OCI-LY1 (cell line): Measurements from ENCODE around the gene SPOCK1.

Experiments used
- H2AFZ ChIP-seq: fragments of 200-600 bp; sonication (generic), shearing (Covaris generic); 2 replicates; pipeline ENCODE4 v1.6.0; 2014; ENCODE audit warnings: antibody characterized with exemption, mild to moderate bottlenecking, low read length
- H3F3A ChIP-seq: fragments of 200-600 bp; sonication (generic), shearing (Covaris generic); 2 replicates; pipeline ENCODE4 v1.6.0; 2014; ENCODE audit warnings: mild to moderate bottlenecking, antibody characterized with exemption, low read length, moderate library complexity; ENCODE audit not compliant: insufficient read depth
- H3K27ac ChIP-seq: fragments of 200-600 bp; sonication (generic); 2 replicates; pipeline ENCODE4 v1.5.1; 2014; ENCODE audit warnings: low read length, mixed run types, mild to moderate bottlenecking, low read depth; ENCODE audit not compliant: poor library complexity, severe bottlenecking
- H3K27me3 ChIP-seq: fragments of 200-600 bp; sonication (generic); 2 replicates; pipeline ENCODE4 v1.6.0; 2014; ENCODE audit warnings: antibody characterized with exemption, mild to moderate bottlenecking, low read length, moderate library complexity; ENCODE audit not compliant: insufficient read depth
- H3K36me3 ChIP-seq: fragments of 200-600 bp; sonication (generic); 2 replicates; pipeline ENCODE4 v1.6.1; 2014; ENCODE audit warnings: mild to moderate bottlenecking, antibody characterized with exemption, low read length, moderate library complexity, mixed read lengths; ENCODE audit not compliant: insufficient read depth
- H3K4me1 ChIP-seq: fragments of 200-600 bp; sonication (generic); 2 replicates; pipeline ENCODE4 v1.5.1; 2014; ENCODE audit warnings: mild to moderate bottlenecking, low read length, moderate library complexity; ENCODE audit not compliant: insufficient read depth, severe bottlenecking
- H3K4me2 ChIP-seq: fragments of 200-600 bp; sonication (generic), shearing (Covaris generic); 2 replicates; pipeline ENCODE4 v1.6.1; 2014; ENCODE audit warnings: low read length
- H3K4me3 ChIP-seq: fragments of 200-600 bp; sonication (generic); 2 replicates; pipeline ENCODE4 v1.5.1; 2014; ENCODE audit warnings: low read length, low read depth, mild to moderate bottlenecking, mixed read lengths; ENCODE audit not compliant: poor library complexity, severe bottlenecking
- H3K79me2 ChIP-seq: fragments of 200-600 bp; shearing (Covaris generic); 2 replicates; pipeline ENCODE4 v1.6.1; 2016; ENCODE audit warnings: mixed run types, low read length, mixed read lengths; ENCODE audit not compliant: insufficient read depth
- H3K9ac ChIP-seq: fragments of 200-600 bp; sonication (generic), shearing (Covaris generic); 2 replicates; pipeline ENCODE4 v1.6.1; 2014; ENCODE audit warnings: mild to moderate bottlenecking, low read length, mixed read lengths
- H3K9me2 ChIP-seq: fragments of 200-600 bp; sonication (generic), shearing (Covaris generic); 2 replicates; pipeline ENCODE4 v1.6.1; 2014; ENCODE audit warnings: low read depth, mild to moderate bottlenecking, low read length, mixed read lengths
- H3K9me3 ChIP-seq: fragments of 200-600 bp; shearing (Covaris generic); 2 replicates; pipeline ENCODE4 v1.6.1; 2014; ENCODE audit warnings: low read length, mixed read lengths
- H4K20me1 ChIP-seq: fragments of 200-600 bp; sonication (generic), shearing (Covaris generic); 2 replicates; pipeline ENCODE4 v1.6.0; 2016; ENCODE audit warnings: mild to moderate bottlenecking, low read length; ENCODE audit not compliant: insufficient read depth
- EZH2 ChIP-seq: fragments of 200-600 bp; sonication (generic), shearing (Covaris generic); IDR thresholded peaks from 2 replicates; pipeline ENCODE4 v1.8.0; 2017; ENCODE audit warnings: borderline replicate concordance, mixed run types, mild to moderate bottlenecking, antibody characterized with exemption, low read length, moderate library complexity, mixed read lengths
- TF ChIP-seq, protein P1 (sequence below): fragments of 200-600 bp; sonication (generic), shearing (Covaris generic); IDR thresholded peaks from 2 replicates; pipeline ENCODE4 v1.5.1; 2017; ENCODE audit warnings: mild to moderate bottlenecking, antibody characterized with exemption, low read length, moderate library complexity, mixed read lengths

Gene SPOCK1

GRCh38 chr5:137507150-137507549, 8.0 kb upstream of the SPOCK1 start:
- Histone ChIP-seq H3K4me2 (no peak overlapping the region), H3K4me3 (no peak overlapping the region), H3K4me1 (no peaks in the 10 kb centered on the region), H3F3A (no peaks in the 10 kb centered on the region), H2AFZ (no peak overlapping the region), H3K79me2 (no peaks in the 10 kb centered on the region), H3K36me3 (no peaks in the 10 kb centered on the region), H4K20me1 (no peaks in the 10 kb centered on the region), H3K27me3 (no peaks in the 10 kb centered on the region), H3K27ac (no peak overlapping the region), H3K9me2 (no peaks in the 10 kb centered on the region), H3K9ac (no peak overlapping the region), H3K9me3 (no peaks in the 10 kb centered on the region)
- TF ChIP-seq EZH2, result no peak
- TF ChIP-seq, protein P1, sequence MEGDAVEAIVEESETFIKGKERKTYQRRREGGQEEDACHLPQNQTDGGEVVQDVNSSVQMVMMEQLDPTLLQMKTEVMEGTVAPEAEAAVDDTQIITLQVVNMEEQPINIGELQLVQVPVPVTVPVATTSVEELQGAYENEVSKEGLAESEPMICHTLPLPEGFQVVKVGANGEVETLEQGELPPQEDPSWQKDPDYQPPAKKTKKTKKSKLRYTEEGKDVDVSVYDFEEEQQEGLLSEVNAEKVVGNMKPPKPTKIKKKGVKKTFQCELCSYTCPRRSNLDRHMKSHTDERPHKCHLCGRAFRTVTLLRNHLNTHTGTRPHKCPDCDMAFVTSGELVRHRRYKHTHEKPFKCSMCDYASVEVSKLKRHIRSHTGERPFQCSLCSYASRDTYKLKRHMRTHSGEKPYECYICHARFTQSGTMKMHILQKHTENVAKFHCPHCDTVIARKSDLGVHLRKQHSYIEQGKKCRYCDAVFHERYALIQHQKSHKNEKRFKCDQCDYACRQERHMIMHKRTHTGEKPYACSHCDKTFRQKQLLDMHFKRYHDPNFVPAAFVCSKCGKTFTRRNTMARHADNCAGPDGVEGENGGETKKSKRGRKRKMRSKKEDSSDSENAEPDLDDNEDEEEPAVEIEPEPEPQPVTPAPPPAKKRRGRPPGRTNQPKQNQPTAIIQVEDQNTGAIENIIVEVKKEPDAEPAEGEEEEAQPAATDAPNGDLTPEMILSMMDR, result no peak

- Histone ChIP-seq H3K9me2 (no peaks in the 10 kb centered on the region), H3K79me2 (no peaks in the 10 kb centered on the region), H3F3A (no peaks in the 10 kb centered on the region), H3K27ac (no peak overlapping the region), H2AFZ (no peak overlapping the region), H4K20me1 (no peaks in the 10 kb centered on the region), H3K36me3 (no peaks in the 10 kb centered on the region), H3K4me3 (no peak overlapping the region), H3K9me3 (no peaks in the 10 kb centered on the region), H3K4me2 (no peak overlapping the region), H3K9ac (no peak overlapping the region), H3K27me3 (no peaks in the 10 kb centered on the region), H3K4me1 (no peaks in the 10 kb centered on the region)
- TF ChIP-seq, protein P1, result no peak
- no peak for TF ChIP-seq EZH2
Observed at GRCh38 chr5:137506296-137506695, 7.2 kb upstream of the SPOCK1 start.

DNA sequence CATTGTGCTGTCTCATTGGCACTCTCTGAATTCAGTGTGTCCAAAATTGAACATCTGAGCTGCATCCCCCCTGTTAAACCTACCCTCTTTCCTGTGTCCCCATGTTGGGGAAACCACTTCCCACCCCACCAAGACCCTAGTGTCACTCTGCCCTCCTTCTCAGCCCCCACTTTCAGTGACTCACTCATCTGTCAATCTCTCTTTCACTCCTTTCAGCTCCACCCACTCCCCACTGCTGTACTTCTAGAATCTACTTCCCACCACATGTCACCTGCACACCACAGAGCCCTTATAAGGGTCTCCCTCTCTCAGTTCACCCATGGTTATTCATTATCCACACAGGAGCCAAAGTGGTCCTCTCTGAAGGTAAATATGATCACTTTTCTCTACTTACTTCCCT, 5.8 kb upstream of the SPOCK1 start:
- H3K79me2 ChIP-seq, result no peaks in the 10 kb centered on the region
- TF ChIP-seq, protein P1, result no peak
- TF ChIP-seq EZH2, result no peak
- no peak overlapping the region for H3K4me2 ChIP-seq
- no peaks in the 10 kb centered on the region for H3K9me2 ChIP-seq
- no peaks in the 10 kb centered on the region for H3F3A ChIP-seq
- H3K27me3 ChIP-seq, result no peaks in the 10 kb centered on the region
- no peaks in the 10 kb centered on the region for H3K4me1 ChIP-seq
- no peaks in the 10 kb centered on the region for H3K9me3 ChIP-seq
- no peak overlapping the region for H3K9ac ChIP-seq
- H4K20me1 ChIP-seq, result no peaks in the 10 kb centered on the region
- H3K27ac ChIP-seq, result no peak overlapping the region
- no peak overlapping the region for H2AFZ ChIP-seq
- no peak overlapping the region for H3K4me3 ChIP-seq
- H3K36me3 ChIP-seq, result no peaks in the 10 kb centered on the region
